A673 (cell line): ENCODE measurements around the gene ANKRD13D. TPM values are rescaled to one million over a fixed set of nuclear protein-coding genes. Genes with fewer than 3 reads are reported as not detected.

Experiments
- BruUV-seq: library from RNA; stranded (reverse); fragments of 400-500 nt; replicated peaks from 2 replicates; lab custom pipeline; 2021; lab: Mats Ljungman, UMichigan
- CTCF ChIA-PET: fragments of 300-600 bp; sonication (Branson Sonifier 250); formaldehyde crosslinking; loops from one replicate; lab custom pipeline; 2022; ENCODE audit warnings: antibody characterized with exemption; lab: Charles Lee
- POLR2A ChIA-PET: fragments of 300-600 bp; sonication (Branson Sonifier 250); formaldehyde crosslinking; loops from one replicate; lab custom pipeline; 2022; ENCODE audit warnings: antibody characterized with exemption; ENCODE audit not compliant: low non-redundant PET; lab: Charles Lee
- DNase-seq: peaks from one replicate; pipeline ENCODE4 v3.0.0-alpha.2; 2015; ENCODE audit warnings: low spot score
- H3K27ac ChIP-seq: fragments of 200-600 bp; sonication (generic); 2 replicates; pipeline ENCODE4 v1.5.1; 2016; ENCODE audit warnings: mixed run types, low read depth, mild to moderate bottlenecking, mixed read lengths, antibody characterized with exemption, low read length; ENCODE audit not compliant: poor library complexity, severe bottlenecking
- H3K27me3 ChIP-seq: fragments of 200-600 bp; sonication (generic); replicated peaks from 2 replicates; pipeline ENCODE4 v1.6.1; 2017; ENCODE audit warnings: mixed run types, low read depth, mild to moderate bottlenecking, mixed read lengths, antibody characterized with exemption, low read length; ENCODE audit not compliant: insufficient read depth, poor library complexity
- H3K36me3 ChIP-seq: fragments of 200-600 bp; sonication (generic); 2 replicates; pipeline ENCODE4 v1.6.1; 2016; ENCODE audit warnings: mixed run types, mild to moderate bottlenecking, mixed read lengths, antibody characterized with exemption, low read length; ENCODE audit not compliant: insufficient read depth, poor library complexity, severe bottlenecking
- H3K4me1 ChIP-seq: fragments of 200-600 bp; sonication (generic); 2 replicates; pipeline ENCODE4 v1.6.1; 2017; ENCODE audit warnings: mixed run types, mild to moderate bottlenecking, mixed read lengths, antibody characterized with exemption, low read length; ENCODE audit not compliant: insufficient read depth, poor library complexity, severe bottlenecking
- H3K4me3 ChIP-seq: fragments of 200-600 bp; sonication (generic); 2 replicates; pipeline ENCODE4 v1.5.1; 2016; ENCODE audit warnings: low read depth, mixed run types, mild to moderate bottlenecking, mixed read lengths, low read length; ENCODE audit not compliant: poor library complexity, severe bottlenecking
- H3K9me3 ChIP-seq: fragments of 200-600 bp; sonication (generic); 2 replicates; pipeline ENCODE4 v1.6.1; 2016; ENCODE audit warnings: mixed run types, low read depth, mild to moderate bottlenecking, mixed read lengths, antibody characterized with exemption, low read length; ENCODE audit not compliant: poor library complexity, severe bottlenecking
- EZH2 ChIP-seq: fragments of 200-600 bp; sonication (generic); IDR thresholded peaks from 2 replicates; pipeline ENCODE4 v1.6.1; 2017; ENCODE audit warnings: borderline replicate concordance, low read depth, mild to moderate bottlenecking, mixed read lengths, antibody characterized with exemption, low read length; ENCODE audit not compliant: poor library complexity, severe bottlenecking
- intact Hi-C: fragments of 100-400 bp; cut with micrococcal nuclease; formaldehyde crosslinking; loops from one replicate; pipeline ENCODE4 v1.10.0; 2022; ENCODE audit not compliant: unreplicated experiment
- total RNA-seq: library from RNA; stranded (reverse); gene quantifications from 2 replicates; pipeline ENCODE4 v1.2.3, GENCODE V29; 2021
- TF ChIP-seq, protein P1 (sequence below): fragments of 300-800, 200-600 bp; sonication (generic); conservative IDR thresholded peaks from 2 replicates; pipeline ENCODE4 v1.5.1; 2017; ENCODE audit warnings: low read depth, mild to moderate bottlenecking, antibody characterized with exemption, low read length, moderate library complexity, mixed read lengths

ANKRD13D gene
- total RNA-seq, 1 experiment from 2014 or later, result 101 TPM

DNA sequence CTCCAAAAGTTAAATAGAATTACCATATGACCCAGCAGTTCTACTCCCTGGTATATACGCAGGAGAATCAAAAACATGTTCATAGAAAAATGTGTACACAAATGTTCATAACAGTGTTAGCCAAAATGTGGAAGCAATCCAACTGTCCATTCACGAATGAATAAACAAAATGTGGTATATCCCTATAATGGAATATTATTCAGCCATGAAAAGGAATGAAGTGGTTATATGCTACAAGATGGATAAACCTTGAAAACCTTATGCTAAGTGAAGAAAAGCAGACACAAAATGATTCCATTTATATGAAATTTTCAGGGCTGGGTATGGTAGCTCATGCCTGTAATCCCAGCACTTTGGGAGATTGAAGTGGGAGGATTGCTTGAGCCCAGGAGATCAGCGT, 48.2 kb downstream of the ANKRD13D start:
- BruUV-seq, result no TSS peak
- intact Hi-C loops, result no loop called here
- Histone ChIP-seq H3K9me3 (no peaks in the 10 kb centered on the region), H3K27ac (no peak overlapping the region), H3K4me1 (no peaks in the 10 kb centered on the region), H3K36me3 (no peaks in the 10 kb centered on the region), H3K4me3 (no peak overlapping the region), H3K27me3 (no peaks in the 10 kb centered on the region)
- no peak for DNase-seq
- ChIA-PET POLR2A (no interaction called here), CTCF (no interaction called here)
- no peak for TF ChIP-seq EZH2
- TF ChIP-seq, protein P1, sequence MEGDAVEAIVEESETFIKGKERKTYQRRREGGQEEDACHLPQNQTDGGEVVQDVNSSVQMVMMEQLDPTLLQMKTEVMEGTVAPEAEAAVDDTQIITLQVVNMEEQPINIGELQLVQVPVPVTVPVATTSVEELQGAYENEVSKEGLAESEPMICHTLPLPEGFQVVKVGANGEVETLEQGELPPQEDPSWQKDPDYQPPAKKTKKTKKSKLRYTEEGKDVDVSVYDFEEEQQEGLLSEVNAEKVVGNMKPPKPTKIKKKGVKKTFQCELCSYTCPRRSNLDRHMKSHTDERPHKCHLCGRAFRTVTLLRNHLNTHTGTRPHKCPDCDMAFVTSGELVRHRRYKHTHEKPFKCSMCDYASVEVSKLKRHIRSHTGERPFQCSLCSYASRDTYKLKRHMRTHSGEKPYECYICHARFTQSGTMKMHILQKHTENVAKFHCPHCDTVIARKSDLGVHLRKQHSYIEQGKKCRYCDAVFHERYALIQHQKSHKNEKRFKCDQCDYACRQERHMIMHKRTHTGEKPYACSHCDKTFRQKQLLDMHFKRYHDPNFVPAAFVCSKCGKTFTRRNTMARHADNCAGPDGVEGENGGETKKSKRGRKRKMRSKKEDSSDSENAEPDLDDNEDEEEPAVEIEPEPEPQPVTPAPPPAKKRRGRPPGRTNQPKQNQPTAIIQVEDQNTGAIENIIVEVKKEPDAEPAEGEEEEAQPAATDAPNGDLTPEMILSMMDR, result no peak

DNA sequence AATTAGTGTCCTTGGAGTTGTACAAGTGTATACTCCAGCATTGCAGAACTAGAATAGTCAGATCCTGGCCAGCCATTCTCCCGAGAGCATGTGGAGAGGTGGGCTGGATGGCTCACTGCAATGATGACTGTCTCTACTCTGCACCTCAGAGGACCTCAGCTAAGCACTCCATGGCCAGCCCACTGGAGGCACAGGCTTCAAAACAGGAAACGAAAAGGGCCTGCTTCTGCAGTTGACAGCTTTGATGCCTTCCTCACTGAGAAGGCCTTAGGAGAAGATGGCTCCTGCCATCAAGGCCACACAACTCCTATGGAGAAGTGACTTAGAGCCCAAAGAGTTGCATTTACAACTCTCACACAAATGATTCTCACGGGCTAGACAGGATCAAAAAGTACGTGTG, 55.2 kb downstream of the ANKRD13D start:
- Histone ChIP-seq H3K4me1 (no peaks in the 10 kb centered on the region), H3K27me3 (no peaks in the 10 kb centered on the region), H3K27ac (no peak overlapping the region), H3K4me3 (no peak overlapping the region), H3K36me3 (no peaks in the 10 kb centered on the region), H3K9me3 (no peaks in the 10 kb centered on the region)
- DNase-seq, result no peak
- TF ChIP-seq, protein P1, result no peak
- no peak for TF ChIP-seq EZH2
- ChIA-PET POLR2A (interaction anchor here (0.5 kb wide), 1 partner anchor 1456 kb away, joined by 5 read pairs; the partner anchor contains the start of gene FIBP), CTCF (no interaction called here)
- intact Hi-C loops, result no loop called here
- BruUV-seq, result no TSS peak

DNA sequence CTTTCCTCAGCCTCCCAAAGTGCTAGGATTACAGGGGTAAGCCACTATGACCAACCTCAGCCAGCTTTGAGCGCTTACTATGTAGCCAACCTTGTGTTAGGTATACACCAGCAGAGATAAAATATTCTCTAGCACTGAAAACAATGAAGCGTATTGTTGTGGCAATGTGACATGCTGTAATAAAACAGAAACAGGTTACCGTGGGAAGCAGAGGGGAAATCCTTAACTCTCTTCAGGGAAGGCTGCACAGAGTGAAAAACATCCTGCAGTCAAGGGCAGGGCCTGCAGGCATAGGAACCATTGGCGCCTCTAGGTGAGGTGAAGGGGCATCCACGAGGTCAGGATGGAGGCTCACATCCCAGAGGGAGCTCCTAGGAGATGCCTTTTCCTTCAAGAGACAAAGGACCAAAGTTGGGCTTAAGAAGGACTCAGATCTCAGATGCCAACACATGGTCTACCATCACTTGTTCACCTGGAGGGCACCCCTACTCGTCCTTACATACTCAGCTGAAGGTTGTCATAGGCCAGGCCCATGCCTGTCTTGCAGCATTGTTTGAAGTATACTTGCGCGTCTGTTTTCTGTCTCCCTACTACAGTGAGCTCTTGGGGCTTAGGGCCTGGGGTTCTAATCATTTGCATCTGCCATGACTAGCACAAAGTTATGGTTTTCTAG, 56.3 kb downstream of the ANKRD13D start:
- Histone ChIP-seq H3K36me3 (no peaks in the 10 kb centered on the region), H3K27me3 (no peaks in the 10 kb centered on the region), H3K4me3 (no peak overlapping the region), H3K4me1 (no peaks in the 10 kb centered on the region), H3K9me3 (no peaks in the 10 kb centered on the region), H3K27ac (no peak overlapping the region)
- ChIA-PET CTCF (interaction anchor here (0.6 to 1.9 kb wide), 6 partner anchors 17 to 227 kb away, joined by 3 to 5 read pairs (median 4); no protein-coding TSS in a partner anchor), POLR2A (no interaction called here)
- DNase-seq, result no peak
- TF ChIP-seq, protein P1, result no peak
- TF ChIP-seq EZH2, result no peak
- intact Hi-C loops, result no loop called here
- BruUV-seq, result no TSS peak
